T-helper 9 cell (primary cell): ENCODE data around the gene BAIAP3.
A peak's percentile ranks its signal among the peaks of the same experiment; 100 is the strongest.

Experiments used
- DNase-seq: peaks from one replicate; pipeline ENCODE4 v3.0.0-alpha.2; 2020

BAIAP3 gene

GRCh38 chr16:1349351-1349750 is 15.9 kb downstream of the BAIAP3 start:
- no peak for DNase-seq

DNA sequence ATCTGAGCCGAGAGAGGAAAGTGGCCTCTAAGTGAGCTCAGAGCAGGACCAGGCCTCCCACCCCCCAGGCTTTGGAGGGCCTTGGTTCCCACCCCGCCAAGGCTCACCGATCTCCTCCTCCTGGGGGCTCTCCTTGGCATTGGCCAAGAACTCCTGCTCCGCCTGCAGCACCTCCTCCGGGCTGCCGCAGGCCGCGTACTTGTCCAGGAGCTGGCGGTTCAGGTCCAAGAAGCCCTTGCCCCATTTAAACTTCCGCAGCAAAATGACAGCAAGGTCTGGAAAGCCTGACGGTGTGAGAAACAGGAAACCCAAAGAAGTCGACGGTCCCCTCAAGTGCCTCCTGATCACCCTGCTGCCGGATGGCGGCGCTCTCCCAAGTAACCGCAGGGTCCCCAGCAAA is 16.5 kb downstream of the BAIAP3 start:
- no peak for DNase-seq

DNA sequence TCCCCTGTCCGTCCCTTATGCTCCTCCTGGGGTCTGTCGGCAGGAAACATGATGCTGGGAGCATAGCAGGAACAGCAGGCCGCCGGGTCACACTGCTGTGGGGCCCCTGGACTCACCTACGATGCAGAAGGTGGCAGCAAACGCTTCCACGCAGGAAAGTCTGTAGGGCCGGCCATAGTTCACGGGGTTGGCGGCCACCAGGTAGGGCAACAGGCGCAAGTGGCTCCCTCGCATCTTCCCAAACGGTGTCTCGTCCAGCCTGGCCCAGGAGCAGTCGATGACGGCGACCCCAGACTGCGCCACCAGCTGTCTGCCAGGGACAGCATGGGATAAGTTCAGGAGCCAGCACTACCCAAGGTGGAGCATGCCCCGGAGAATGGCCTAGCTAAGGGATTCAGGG is 17.2 kb downstream of the BAIAP3 start:
- DNase-seq = no peak

GRCh38 chr16:1351215-1351581 is 17.8 kb downstream of the BAIAP3 start:
- DNase-seq = no peak

DNA sequence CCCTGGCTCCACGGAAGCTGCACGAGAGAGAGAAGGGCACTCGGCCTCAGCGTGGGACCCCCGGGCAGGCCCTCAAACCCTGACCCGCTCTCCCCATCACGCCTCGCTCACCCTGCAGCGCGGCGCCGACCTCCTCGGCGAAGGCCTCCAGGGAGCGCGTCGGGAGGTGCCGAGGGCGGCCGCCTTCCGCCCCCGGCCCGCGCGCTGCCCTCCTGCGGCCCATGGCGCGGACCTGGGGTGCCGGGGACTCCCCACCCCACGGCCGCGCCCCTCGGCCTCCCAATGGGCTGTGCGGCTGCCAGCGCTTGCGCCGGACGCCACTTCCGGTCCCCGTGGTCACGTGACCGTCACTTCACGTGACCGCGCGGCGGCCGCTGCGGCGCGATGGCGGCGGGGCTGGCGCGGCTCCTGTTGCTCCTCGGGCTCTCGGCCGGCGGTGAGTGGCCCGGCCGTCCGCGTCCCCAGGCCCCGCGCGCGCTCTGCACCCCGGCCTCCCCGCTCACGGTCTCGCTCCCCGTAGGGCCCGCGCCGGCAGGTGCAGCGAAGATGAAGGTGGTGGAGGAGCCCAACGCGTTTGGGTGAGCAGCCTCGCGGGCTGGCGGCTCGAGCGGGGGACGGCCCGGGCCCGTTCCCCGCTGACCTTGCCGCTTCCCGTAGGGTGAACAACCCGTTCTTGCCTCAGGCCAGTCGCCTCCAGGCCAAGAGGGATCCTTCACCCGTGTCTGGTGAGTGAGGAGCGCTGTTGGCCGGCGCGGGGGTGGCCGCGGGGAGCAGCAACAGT is 18.3 kb downstream of the BAIAP3 start, which contains the start of the genes GNPTG and TSR3:
GNPTG (plus strand) TSS at position 350 of the 781 bp plus-strand sequence; CDS start at position 385, 35 bp downstream.
TSR3 (minus strand) TSS at position 297 of the 781 bp plus-strand sequence; CDS start at position 223, 74 bp downstream.
- peak; percentile 78 for DNase-seq

DNA sequence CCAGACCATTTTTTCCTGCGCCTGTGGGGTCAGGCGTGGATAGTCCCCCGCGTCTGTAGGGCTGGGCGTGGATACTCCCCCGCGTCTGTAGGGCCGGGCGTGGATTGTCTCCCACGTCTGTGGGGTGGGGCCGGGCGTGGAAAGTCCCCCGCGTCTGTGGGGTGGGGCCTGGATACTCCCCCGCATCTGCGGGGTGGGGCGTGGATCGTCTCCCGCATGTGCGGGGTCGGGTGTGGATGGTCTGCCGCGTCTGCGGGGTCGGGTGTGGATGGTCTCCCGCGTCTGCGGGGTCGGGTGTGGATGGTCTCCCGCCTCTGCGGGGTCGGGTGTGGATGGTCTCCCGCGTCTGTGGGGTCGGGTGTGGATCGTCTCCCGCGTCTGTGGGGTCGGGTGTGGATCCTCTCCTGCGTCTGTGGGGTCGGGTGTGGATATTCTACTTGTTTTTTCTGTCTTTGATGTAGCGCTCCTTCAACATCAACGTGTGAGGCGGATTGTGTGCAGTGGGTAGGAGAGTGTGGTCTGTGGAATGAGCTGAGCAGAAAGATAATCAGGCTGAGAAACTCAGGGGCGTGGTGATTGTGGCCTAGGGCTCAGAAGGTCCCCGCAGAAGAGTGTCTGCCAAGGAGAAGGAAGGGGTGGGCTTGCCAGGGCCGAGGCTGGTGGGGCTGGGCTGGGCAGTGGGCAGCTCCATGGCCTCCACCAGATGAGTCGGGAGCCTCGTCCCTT is 21.5 kb downstream of the BAIAP3 start:
- DNase-seq = no peak

- no peak for DNase-seq
These were observed 22.1 kb downstream of the BAIAP3 start for GRCh38 chr16:1355591-1355990.

DNA sequence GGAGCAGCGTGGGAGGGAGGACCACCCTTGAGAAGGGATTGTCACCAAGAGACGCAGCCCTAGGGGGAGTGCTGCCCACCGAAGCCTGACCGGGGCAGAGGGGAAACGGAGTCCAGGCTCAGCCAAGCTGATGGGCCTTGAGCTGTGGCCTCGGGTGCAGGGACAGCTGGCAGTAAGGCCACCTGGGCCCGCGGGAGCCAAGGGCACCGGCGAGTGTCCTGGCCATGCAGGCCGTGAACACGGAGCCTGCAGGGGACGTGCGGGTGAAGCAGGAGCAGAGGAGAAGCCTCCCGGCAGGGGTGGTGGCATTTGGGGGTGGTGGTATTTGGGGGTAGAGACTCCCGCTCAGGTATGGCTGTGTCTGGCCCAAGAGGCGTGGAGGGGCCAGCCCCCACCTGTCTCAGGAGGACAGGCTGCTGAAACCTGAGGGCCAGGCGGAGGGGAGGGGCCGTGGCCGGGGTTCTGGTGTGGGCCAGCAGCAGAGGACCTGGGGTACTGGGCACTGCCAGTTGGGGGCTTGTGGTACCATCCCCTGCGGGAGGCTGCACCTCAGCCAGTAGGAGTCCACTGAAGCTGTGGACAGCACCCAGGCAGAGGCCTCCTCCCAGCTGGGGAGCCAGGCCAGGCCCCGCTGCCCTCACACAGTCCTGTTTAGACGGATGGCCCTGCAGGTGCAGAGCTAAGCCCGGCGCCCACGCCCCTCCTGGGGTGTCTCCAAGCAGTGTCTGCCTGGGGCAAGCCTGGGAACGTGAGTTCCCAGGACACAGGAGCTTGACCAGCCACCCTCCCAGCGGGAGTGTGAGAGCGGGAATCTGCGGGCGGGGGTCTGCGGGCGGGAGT is 22.8 kb downstream of the BAIAP3 start:
- no peak for DNase-seq

- no peak for DNase-seq
These were observed 24.6 kb downstream of the BAIAP3 start for GRCh38 chr16:1357906-1358566.

GRCh38 chr16:1361685-1362360 is 28.4 kb downstream of the BAIAP3 start:
- DNase-seq = no peak

GRCh38 chr16:1362807-1363206 is 29.4 kb downstream of the BAIAP3 start:
- DNase-seq = no peak

GRCh38 chr16:1363501-1364041 is 30.1 kb downstream of the BAIAP3 start:
- peak; percentile 62 for DNase-seq

GRCh38 chr16:1364510-1364909 is 31.1 kb downstream of the BAIAP3 start:
- DNase-seq = no peak

DNA sequence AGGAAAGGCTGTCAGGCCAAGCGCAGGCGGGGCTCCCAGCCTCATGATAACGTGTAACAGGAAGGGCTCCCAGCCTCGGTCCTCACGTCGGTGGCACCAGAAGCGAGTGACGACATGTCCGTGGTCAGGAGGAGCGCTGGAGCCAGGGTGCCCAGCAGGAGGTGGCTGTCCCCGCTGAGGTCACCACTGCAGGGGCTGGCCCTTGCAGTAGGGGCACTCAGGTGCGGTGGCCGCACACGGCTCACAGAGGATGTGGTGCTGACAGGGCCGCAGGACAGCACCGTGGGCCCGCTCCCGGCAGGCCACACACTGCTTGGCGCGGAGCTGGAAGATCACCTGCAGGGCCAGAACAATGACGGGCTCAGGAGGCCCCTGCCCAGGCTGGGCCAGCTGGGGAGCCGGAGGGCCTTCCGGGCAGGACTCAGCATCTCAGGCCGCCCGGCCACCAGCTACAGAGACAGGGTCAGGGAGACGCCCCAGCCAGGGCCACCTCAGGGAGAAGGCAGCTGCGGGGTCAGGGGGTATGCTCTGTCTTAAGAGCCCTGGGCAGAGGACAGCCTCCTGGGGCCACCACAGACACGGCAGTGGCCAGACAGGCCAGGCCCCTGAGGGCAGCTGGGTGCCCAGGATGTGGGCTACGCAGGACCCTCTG is 32.7 kb downstream of the BAIAP3 start:
- DNase-seq = no peak

DNA sequence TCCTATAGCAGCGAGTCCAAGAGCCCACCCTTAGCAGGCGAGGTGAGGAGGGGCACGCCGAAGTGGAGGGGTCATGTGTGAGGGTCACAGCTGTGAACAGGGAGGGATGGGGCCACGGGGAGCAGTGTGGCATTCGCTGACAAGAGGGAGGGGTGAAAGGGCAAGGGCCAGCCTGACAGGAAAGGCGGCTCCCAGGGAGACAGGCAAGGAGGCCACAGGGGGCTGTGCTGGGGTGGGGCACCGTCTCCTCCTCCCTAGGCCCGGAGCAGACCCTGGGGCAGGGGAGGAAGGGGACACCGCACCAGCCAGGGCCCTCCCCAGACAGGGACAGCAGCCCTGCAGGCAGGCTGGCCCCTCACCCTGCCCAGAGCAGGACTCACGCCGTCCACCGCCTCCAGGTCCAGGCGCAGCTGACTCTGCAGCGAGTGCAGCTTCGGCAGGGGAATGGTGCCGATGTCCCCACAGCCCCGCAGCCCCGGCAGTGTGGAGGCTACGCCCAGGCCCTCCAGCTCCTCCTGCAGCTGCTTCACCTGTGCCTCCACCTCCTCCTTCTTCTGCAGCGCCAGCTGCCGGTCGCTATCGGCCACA is 33.4 kb downstream of the BAIAP3 start:
- DNase-seq = no peak

- no peak for DNase-seq
These were observed 34.2 kb downstream of the BAIAP3 start for GRCh38 chr16:1367486-1368174.

DNA sequence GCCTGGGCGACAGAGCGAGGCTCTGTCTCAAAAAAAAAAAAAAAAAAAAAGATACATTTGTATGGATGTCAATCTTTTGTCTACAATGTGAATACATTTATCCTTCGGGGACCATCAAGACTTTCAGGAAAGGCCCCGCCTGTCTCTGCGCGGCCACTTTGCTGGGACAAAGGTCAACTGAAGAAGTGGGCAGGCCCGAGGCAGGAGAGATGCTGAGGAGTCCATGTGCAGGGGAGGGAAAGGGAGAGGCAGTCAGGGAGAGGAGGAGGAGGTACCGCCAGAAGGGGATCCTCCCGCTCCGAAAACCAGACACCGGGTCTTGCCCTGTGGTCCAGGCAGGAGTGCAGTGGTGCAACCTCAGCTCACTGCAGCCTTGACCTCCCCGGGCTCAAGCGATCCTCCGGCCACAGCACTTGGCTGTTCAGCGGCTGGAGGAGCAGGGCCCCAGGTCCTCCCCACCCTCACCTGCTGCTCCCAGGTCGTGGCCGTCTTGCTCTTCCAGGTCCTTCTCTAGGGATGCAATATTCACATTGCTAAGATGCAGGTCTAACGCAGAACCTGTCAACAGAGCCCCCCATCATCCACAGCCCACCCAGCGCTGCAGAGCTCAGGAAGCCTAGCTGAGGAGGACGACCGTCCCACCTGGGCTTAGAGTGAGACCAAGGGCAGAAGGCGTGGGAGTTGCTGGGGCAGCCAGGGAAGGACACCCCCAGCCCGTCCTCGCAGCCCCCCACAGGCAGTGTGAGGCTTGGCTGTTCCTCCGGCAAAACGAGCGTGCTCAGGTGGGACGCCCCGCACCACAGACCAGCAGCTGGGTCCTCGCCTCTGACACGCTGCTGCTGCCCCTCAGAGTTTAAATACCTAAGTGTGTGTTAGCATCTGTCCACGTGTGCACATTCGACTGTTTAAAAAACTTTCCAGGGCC is 37.9 kb downstream of the BAIAP3 start:
- DNase-seq = no peak

GRCh38 chr16:1372292-1372950 is 39.0 kb downstream of the BAIAP3 start:
- DNase-seq = no peak
